ENCODE results near the gene ST6GALNAC5.

ST6GALNAC5 gene

DNA sequence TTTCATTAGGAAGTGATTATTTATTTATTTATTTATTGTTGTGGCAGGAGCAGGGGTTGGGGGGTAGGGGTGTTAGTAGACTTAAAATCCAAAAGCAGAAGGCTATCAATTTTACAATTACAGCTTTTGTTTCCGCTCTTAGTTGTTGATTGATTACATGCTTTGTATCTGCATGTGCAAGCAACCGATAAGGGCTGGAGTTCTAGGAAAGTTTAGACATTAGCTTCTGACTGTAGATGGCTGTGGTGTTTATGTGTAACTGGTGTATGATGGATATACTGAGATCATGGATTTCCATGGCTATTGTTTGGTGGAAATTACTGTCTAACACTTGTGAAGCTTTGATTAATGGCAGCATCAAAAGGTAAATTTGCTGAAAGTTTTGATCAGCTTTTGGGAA is 2.8 kb downstream of the ST6GALNAC5 start:
- H3K27ac ChIP-seq (ENCODE audit: low read depth, low read length), result no peak overlapping the region
- no peak overlapping the region for H3K18ac ChIP-seq (ENCODE audit: low read length)
- DNase-seq, result no peak
- no CpG with 5 or more reads among the region's 2 CpGs for WGBS (ENCODE audit: extremely low coverage, insufficient coverage, insufficient read length)
- H4K8ac ChIP-seq (ENCODE audit: low read depth, low read length), result no peak overlapping the region
- H2BK120ac ChIP-seq (ENCODE audit: insufficient read depth, low read length, poor library complexity), result no peak overlapping the region
- no peak overlapping the region for H3K4ac ChIP-seq (ENCODE audit: low read depth, low read length)
- no peak overlapping the region for H4K91ac ChIP-seq (ENCODE audit: low read depth, low read length)
- H3K9ac ChIP-seq (ENCODE audit: low read length), result no peak overlapping the region
- peaks cover 18% of the 10 kb centered on the region for H3K27me3 ChIP-seq (ENCODE audit: insufficient read depth, low read length)
- no peak overlapping the region for H3K4me2 ChIP-seq (ENCODE audit: low read length)
- no peaks in the 10 kb centered on the region for H3K36me3 ChIP-seq (ENCODE audit: control insufficient read depth in 1 of 2, insufficient read depth in 2 of 2, low read length in 2 of 2)
- no peak overlapping the region for H2AK5ac ChIP-seq (ENCODE audit: low read length)
- no peaks in the 10 kb centered on the region for H3K79me2 ChIP-seq (ENCODE audit: control insufficient read depth, insufficient read depth, low read length, poor library complexity)
- peaks cover 11 to 14% of the 10 kb centered on the region in 2 experiments for H3K4me1 ChIP-seq (ENCODE audit: control insufficient read depth in 1 of 2, insufficient read depth in 2 of 2, low read length in 2 of 2)
- no peak overlapping the region for H3K23ac ChIP-seq (ENCODE audit: low read length)
- no peak overlapping the region for H2AFZ ChIP-seq (ENCODE audit: insufficient read depth, low read length, poor library complexity)
- H3K4me3 ChIP-seq (ENCODE audit: low read depth, low read length), result no peak overlapping the region
- no peak overlapping the region for H4K12ac ChIP-seq (ENCODE audit: low read depth, low read length)
- no peak overlapping the region for H2BK12ac ChIP-seq (ENCODE audit: low read length)
- H3K9me3 ChIP-seq (ENCODE audit: insufficient read depth, low read depth, low read length), result no peaks in the 10 kb centered on the region
- H3K79me1 ChIP-seq (ENCODE audit: low read length), result no peaks in the 10 kb centered on the region
- no peak overlapping the region for H2BK5ac ChIP-seq (ENCODE audit: low read depth, low read length, poor library complexity)
- H3K14ac ChIP-seq (ENCODE audit: low read length), result no peak overlapping the region

- Histone ChIP-seq H2AK5ac (ENCODE audit: low read length) (no peak overlapping the region), H3K79me2 (ENCODE audit: control insufficient read depth, insufficient read depth, low read length, poor library complexity) (no peaks in the 10 kb centered on the region), H3K23ac (ENCODE audit: low read length) (no peak overlapping the region), H3K4me2 (ENCODE audit: low read length) (no peak overlapping the region), H3K4me1 (ENCODE audit: control insufficient read depth in 1 of 2, insufficient read depth in 2 of 2, low read length in 2 of 2) (peaks cover 11 to 14% of the 10 kb centered on the region in 2 experiments), H4K12ac (ENCODE audit: low read depth, low read length) (no peak overlapping the region), H2BK12ac (ENCODE audit: low read length) (no peak overlapping the region), H3K27me3 (ENCODE audit: insufficient read depth, low read length) (peaks cover 18% of the 10 kb centered on the region), H4K8ac (ENCODE audit: low read depth, low read length) (no peak overlapping the region), H3K36me3 (ENCODE audit: control insufficient read depth in 1 of 2, insufficient read depth in 2 of 2, low read length in 2 of 2) (no peaks in the 10 kb centered on the region), H3K9me3 (ENCODE audit: insufficient read depth, low read depth, low read length) (no peaks in the 10 kb centered on the region), H3K4ac (ENCODE audit: low read depth, low read length) (no peak overlapping the region), H3K18ac (ENCODE audit: low read length) (no peak overlapping the region), H3K14ac (ENCODE audit: low read length) (no peak overlapping the region), H3K27ac (ENCODE audit: low read depth, low read length) (no peak overlapping the region), H2BK120ac (ENCODE audit: insufficient read depth, low read length, poor library complexity) (no peak overlapping the region), H2BK5ac (ENCODE audit: low read depth, low read length, poor library complexity) (no peak overlapping the region), H3K4me3 (ENCODE audit: low read depth, low read length) (no peak overlapping the region), H2AFZ (ENCODE audit: insufficient read depth, low read length, poor library complexity) (no peak overlapping the region), H3K9ac (ENCODE audit: low read length) (no peak overlapping the region), H3K79me1 (ENCODE audit: low read length) (no peaks in the 10 kb centered on the region), H4K91ac (ENCODE audit: low read depth, low read length) (no peak overlapping the region)
- DNase-seq, result no peak
- WGBS (ENCODE audit: extremely low coverage, insufficient coverage, insufficient read length), result no CpG with 5 or more reads among the region's 3 CpGs
Measured at GRCh38 chr1:76871355-76871974, 4.2 kb downstream of the ST6GALNAC5 start.

DNA sequence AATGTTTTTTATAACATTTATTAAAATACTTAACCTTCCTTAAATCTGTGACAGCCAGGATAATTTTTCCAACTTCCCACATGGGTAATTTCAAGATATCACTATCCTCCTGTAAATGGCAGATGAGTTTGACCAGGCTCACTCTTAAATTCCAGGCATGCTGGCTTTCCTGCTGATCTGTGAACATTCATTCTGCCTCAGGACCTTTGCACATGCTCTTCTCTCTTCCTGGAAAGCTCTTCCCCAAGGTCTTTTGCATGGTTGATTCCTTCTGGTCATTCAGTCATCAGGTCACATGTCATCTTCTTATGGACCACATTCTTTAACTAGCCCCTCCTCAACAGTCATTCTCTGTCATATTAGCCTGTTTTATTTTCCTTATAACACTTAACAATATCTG is 5.7 kb downstream of the ST6GALNAC5 start:
- no peaks in the 10 kb centered on the region for H3K79me1 ChIP-seq (ENCODE audit: low read length)
- no peaks in the 10 kb centered on the region for H3K79me2 ChIP-seq (ENCODE audit: control insufficient read depth, insufficient read depth, low read length, poor library complexity)
- H3K4me3 ChIP-seq (ENCODE audit: low read depth, low read length), result no peak overlapping the region
- H3K27ac ChIP-seq (ENCODE audit: low read depth, low read length), result no peak overlapping the region
- peaks cover 10% of the 10 kb centered on the region in 2 experiments for H3K4me1 ChIP-seq (ENCODE audit: control insufficient read depth in 1 of 2, insufficient read depth in 2 of 2, low read length in 2 of 2)
- no peak overlapping the region for H3K14ac ChIP-seq (ENCODE audit: low read length)
- H3K36me3 ChIP-seq (ENCODE audit: control insufficient read depth in 1 of 2, insufficient read depth in 2 of 2, low read length in 2 of 2), result no peaks in the 10 kb centered on the region
- no peak overlapping the region for H4K12ac ChIP-seq (ENCODE audit: low read depth, low read length)
- H3K4ac ChIP-seq (ENCODE audit: low read depth, low read length), result no peak overlapping the region
- no peak overlapping the region for H3K4me2 ChIP-seq (ENCODE audit: low read length)
- peaks cover 11% of the 10 kb centered on the region for H3K27me3 ChIP-seq (ENCODE audit: insufficient read depth, low read length)
- no peak overlapping the region for H3K23ac ChIP-seq (ENCODE audit: low read length)
- no peak overlapping the region for H2BK120ac ChIP-seq (ENCODE audit: insufficient read depth, low read length, poor library complexity)
- no peak overlapping the region for H2BK5ac ChIP-seq (ENCODE audit: low read depth, low read length, poor library complexity)
- no peak overlapping the region for H4K8ac ChIP-seq (ENCODE audit: low read depth, low read length)
- no peak overlapping the region for H2AFZ ChIP-seq (ENCODE audit: insufficient read depth, low read length, poor library complexity)
- H3K9ac ChIP-seq (ENCODE audit: low read length), result no peak overlapping the region
- DNase-seq, result no peak
- no peak overlapping the region for H2AK5ac ChIP-seq (ENCODE audit: low read length)
- H2BK12ac ChIP-seq (ENCODE audit: low read length), result no peak overlapping the region
- H4K91ac ChIP-seq (ENCODE audit: low read depth, low read length), result no peak overlapping the region
- no peak overlapping the region for H3K18ac ChIP-seq (ENCODE audit: low read length)
- H3K9me3 ChIP-seq (ENCODE audit: insufficient read depth, low read depth, low read length), result no peaks in the 10 kb centered on the region

GRCh38 chr1:76876655-76877395 is 9.5 kb downstream of the ST6GALNAC5 start:
- no CpG with 5 or more reads among the region's 8 CpGs for WGBS (ENCODE audit: extremely low coverage, insufficient coverage, insufficient read length)
- Histone ChIP-seq H3K4me1 (ENCODE audit: control insufficient read depth in 1 of 2, insufficient read depth in 2 of 2, low read length in 2 of 2) (no peaks in the 10 kb centered on the region), H2AFZ (ENCODE audit: insufficient read depth, low read length, poor library complexity) (no peak overlapping the region), H4K8ac (ENCODE audit: low read depth, low read length) (no peak overlapping the region), H3K79me2 (ENCODE audit: control insufficient read depth, insufficient read depth, low read length, poor library complexity) (no peaks in the 10 kb centered on the region), H3K23ac (ENCODE audit: low read length) (no peak overlapping the region), H3K79me1 (ENCODE audit: low read length) (no peaks in the 10 kb centered on the region), H4K12ac (ENCODE audit: low read depth, low read length) (no peak overlapping the region), H2BK12ac (ENCODE audit: low read length) (no peak overlapping the region), H3K4me3 (ENCODE audit: low read depth, low read length) (no peak overlapping the region), H3K14ac (ENCODE audit: low read length) (no peak overlapping the region), H2AK5ac (ENCODE audit: low read length) (no peak overlapping the region), H3K27ac (ENCODE audit: low read depth, low read length) (no peak overlapping the region), H3K4ac (ENCODE audit: low read depth, low read length) (no peak overlapping the region), H2BK5ac (ENCODE audit: low read depth, low read length, poor library complexity) (no peak overlapping the region), H4K91ac (ENCODE audit: low read depth, low read length) (no peak overlapping the region), H3K36me3 (ENCODE audit: control insufficient read depth in 1 of 2, insufficient read depth in 2 of 2, low read length in 2 of 2) (no peaks in the 10 kb centered on the region), H3K18ac (ENCODE audit: low read length) (no peak overlapping the region), H3K9me3 (ENCODE audit: insufficient read depth, low read depth, low read length) (no peaks in the 10 kb centered on the region), H3K27me3 (ENCODE audit: insufficient read depth, low read length) (no peaks in the 10 kb centered on the region), H2BK120ac (ENCODE audit: insufficient read depth, low read length, poor library complexity) (no peak overlapping the region), H3K4me2 (ENCODE audit: low read length) (no peak overlapping the region), H3K9ac (ENCODE audit: low read length) (no peak overlapping the region)
- no peak for DNase-seq

All from trophoblast cell (in vitro differentiated cells and primary cell).